Measurements from ENCODE around the gene PTCH1.

PTCH1 gene

DNA sequence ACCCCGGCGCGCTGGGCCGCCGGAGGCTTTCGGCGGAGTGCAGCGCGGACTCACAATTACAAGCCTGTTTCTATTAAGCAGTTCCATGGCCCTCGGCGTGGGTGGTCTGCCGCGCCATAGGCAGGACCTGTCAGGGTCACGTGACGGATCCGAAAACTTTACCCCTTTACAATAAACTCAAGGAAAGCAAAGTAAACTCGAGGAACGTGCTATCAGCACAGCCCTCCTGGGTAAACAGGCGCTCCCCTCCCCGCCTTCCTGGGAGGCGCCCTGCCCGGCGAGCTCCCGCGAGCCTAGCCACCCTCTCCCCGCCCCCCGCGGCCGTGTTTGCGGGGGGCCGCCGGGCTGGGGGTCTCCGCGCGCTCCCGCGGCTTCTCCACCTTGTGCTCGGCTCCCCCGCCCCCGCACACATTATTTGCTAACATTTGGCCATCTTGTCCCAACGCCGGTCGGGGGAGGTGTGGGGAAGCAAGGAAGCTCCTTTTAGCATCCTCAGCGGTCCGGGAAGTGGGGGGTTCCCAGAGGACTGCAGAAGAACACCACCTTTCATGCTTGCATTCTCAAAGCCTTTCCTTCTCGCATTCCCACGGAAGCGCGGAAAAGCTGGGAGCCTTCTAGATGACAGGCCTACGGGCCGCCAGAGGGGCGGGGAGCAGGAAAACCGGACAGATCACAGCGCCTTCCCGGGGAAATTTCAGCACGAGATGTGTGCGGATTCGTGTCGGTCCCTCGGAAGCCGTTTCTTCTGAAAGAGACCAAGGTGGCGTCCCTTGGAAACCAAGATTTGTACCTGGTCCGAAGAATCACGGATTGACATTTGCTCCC, at the start of gene PTCH1:
Gene PTCH1, minus strand, starts transcription at position 238 of the 825 bp plus-strand sequence.
- DNase-seq = peak; percentile 50

DNA sequence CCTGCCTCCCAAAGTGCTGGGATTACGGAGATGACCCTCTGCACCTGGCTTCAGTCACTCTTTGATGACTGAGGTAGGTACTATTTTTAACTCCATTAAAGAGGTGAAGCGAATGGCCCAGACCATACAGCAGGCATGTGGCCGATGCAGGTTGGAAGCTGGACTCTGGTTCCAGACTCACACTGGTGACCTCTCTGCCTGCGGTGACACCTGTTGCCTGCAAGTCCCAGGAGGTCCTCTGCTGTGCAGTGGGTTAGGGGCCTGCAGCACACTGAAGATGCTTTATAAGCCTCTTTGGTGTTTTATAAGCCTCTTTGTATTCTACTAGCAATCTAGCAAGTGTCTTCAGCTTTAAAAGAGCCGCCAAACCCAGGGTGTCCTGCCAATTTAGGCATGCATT, 49.2 kb upstream of the PTCH1 start:
- DNase-seq = no peak

DNA sequence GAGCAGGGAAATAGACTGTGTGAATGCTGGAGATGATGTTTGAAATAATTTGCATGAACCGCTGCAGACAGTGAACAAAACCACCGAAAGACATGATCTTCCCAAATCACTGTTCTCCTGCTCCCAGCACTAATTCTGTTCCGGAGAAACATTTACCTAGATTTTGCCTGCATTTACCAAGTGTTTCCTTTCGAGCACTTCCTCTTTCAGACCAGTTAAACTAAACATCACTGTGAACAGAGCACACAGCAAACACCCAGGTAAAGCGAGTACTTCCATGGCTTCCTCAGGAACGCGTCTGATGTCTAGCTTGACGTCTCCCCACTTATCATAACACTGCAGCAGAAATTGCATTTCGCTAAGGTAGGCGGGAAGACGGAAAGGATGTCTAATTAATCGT, 45.1 kb upstream of the PTCH1 start:
- DNase-seq = no peak

DNA sequence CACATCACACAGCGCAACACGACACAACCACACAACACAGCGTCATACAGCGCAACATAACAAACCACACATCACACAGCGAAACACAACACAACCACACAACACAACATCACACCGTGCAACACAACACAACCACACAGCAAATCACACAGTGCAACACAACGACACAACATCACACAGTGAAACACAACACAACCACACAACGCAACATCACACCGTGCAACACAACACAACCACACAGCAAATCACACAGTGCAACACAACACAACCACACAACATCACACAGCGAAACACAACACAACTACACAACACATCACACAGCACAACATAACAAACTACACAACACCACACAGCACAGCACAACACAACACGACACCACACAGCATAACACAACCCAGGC, 40.4 kb upstream of the PTCH1 start:
- DNase-seq = no peak

DNA sequence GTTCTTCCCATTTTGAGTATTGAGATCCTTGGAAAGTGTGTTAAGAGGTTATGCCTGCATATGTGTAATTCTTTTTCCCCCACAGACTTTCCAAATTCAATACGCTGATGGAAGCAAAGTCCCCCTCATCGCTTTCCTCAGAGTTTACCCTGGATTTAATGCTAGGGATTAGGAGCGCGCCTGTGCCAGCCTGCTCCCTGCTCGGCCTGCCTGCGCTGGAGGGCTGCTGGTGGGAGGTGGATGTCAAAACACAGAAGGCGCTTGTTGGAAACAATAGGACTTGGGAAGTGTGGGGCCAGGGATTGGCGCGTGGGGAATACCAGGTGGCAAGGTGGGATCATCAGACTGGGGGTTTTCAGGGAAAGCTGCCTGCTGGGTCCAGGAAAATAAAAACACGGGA, 39.8 kb upstream of the PTCH1 start:
- DNase-seq = no peak

DNA sequence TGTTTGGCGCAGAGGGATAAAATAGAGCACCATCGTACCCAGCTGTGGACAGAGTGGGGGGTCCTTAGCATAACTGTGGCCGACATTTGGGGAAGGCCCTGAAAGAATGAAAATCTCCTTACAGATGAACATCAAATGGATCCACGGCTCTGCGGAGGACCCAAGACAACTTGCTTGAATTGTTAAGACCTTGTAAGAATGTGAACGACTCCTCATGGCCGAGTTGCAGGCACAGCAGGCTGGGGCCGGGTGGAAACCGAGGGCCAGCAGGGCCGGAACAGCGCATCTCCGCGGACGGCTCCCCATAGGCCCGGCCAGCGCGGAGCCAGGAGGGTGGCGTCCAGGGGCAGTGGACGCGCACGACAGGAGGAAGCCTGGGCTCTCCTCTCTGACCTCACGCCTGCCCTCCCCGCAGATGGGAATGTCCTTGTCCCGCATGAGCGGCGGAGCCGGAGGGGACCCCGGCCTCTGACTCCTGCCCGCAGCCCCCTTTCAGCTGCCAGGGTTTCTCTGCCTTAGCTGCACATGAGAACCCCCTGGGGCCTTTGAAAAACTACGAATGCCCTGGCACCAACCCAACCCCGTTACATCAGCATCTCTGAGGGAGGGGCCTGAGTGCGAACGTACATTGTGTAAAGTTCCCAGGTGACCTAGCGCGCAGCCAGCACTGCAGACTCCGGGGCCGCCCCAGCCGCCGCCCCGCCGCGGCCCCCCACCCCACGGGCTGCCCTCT, 36.2 kb upstream of the PTCH1 start:
- peak; percentile 32 for DNase-seq

DNA sequence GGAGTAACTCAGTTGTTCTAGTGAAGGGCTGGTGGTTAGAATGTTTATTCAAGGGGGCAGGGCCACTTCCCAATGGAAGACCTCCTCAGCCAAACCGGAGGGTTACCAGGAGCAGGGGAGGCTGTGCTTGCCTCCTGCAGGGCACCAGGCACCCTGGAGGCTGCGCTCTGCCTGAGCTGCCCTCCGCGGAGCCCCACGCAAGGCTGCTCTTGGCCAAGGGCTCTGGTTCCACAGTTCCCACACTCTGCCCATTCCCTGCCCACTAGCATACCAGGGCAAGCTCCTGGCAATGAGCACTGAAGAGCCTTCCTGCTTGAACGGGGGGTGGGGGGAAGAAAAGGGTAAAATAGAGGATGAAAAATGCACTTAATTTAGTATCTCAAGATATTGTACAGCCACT, 35.5 kb upstream of the PTCH1 start:
- no peak for DNase-seq

DNA sequence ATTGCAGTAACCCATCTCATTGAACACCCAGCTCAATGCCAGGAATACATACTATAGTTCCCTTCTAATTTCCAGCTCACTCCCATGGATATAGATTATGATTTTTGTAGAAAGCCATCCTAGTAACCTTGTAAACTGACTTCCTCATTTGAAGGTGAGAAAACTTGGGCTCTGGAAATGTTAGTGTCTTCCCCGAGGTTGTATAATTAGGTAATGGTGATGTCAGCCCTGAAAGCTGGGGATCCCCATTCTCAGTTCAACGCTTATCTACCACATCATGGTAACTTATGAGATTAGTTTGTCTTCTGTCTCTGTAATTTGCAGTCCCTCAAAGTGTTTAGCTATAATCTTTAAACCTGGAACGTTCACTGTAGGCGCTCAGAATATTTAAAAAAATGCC, 34.6 kb upstream of the PTCH1 start:
- DNase-seq = no peak

DNA sequence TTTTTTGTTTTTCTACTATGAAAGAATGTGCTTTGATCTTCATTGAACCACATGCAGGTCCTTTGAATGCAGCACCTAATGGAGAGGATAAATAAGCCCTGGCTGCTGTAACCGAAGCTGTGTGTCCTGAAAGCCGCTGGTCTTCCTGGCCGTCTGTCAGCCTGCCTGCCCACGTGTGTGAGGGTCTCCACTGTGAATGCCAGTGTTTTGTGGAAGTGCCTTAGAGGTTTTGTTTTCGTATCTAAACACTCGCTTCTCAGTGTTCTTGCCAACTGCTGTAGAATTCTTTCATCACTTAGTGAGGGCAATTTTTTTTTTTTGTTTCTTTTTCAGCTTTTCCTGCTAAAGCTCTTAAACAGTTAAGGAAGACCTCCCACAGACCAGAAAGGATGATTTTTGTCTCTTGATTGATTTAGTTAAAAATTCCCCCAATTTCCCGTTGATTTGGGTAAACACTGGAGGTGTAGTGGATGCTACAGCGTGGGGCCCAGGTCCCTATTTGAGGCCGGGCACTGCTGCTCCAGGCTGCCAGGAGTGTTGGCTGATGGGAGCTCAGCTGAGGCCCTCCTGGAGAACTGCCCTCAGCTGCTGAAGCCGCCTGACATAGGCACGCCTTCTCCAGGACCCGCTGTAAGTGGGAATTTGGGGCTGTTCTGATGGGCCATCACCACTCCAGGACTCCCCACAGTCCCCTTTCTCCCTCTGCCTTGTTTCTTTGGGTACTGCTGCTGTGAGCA, 29.2 kb upstream of the PTCH1 start:
- DNase-seq = no peak

DNA sequence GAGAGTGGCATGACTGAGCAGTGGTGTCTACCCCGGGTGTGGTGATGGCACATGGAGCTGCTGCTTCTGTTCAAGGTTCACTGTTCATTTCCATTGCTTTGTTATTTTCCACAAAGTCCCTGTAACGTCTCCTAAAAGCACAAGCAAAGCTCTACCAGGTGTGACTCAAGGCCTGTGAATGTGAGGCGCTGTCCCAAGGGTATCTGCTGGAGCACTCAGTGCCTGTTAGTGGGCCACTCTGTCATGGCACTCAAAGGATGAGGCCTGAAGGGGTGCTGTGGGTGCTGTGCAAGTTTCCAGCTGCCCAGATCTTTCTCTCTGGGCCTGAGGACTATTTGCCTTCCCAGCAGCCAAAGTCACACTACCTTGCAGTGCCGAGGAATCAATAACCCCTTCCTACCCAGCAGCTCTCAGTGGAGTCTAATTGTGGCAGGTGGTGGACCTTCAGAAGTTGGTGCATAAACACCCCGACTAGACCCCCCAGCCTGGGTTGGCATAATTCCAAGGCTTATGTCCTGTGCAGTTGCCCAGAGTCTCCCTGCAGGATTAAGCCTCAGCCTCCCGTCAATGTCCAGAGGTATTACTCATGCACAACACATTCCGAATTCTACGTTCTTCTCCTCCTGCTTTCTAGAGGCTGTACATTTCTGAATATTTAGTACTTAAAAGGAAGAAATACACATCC, 17.4 kb upstream of the PTCH1 start:
- no peak for DNase-seq

DNA sequence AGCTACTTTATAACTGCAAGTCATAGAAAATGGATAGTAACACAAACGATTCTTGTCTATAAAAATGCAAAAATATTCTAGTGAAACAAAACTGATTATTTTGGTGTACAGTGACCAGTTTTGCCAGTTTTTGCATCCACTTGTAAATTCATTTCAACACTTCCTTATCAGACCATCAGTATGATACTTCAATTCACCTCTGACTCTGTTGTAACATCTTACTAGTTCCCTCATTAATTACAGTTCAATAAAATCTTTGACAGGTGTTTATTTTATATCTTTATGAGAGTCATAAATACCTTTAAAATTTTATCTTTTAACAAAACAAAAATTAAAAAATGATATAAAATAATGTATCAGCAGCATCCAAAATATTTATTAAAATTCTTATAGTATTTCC, 13.1 kb upstream of the PTCH1 start:
- no peak for DNase-seq

DNA sequence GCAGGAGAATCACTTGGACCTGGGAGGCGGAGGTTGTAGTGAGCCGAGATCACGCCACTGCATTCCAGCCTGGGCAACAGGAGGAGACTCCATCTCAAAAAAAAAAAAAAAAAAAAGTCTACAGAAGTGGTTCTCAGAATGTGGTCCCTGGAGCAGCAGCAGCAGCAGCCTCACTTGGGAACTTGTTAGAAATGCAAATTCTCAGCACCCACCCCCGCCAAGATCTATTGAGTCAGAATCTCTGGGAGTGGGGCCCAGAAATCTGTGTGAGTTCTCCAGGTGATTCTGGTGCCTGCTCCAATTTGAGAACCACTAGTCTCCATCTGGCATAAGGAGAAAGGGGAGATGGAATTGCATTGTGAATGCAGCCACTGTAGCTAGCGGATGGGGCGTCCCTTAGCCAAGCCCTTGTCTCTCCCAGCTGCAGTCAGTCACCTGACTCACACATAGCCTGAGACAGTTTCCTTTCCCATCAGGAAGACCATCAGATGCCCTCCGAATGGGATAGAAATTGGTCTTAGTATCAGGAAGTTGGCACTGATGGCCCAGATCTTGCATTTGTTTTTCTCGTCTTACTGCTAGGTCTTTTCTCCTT, 12.2 kb upstream of the PTCH1 start:
- DNase-seq = no peak

DNA sequence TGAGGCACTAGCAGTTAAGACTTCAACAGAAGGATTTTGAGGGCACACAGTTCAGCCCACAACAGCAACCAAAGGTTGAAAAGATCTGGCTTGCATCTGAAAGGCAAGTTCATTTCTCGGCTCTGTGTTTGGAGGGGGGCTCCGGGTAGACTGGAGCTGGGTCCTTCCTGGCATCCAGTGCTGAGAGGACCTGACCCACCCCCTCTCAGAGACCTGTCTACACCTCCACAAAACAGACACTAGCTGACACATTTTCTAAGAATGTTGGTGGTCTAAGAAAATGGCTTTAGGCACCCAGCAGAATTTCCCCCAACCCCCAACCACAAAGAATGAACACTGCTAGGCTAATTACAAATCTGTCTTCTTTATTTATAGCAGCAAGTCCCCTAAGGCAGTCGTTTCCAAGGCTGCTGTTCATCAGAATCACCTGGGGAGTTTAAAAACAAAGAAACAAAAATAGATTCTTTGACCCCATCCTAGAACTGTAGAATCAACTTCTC, 6.2 kb upstream of the PTCH1 start:
- no peak for DNase-seq

DNA sequence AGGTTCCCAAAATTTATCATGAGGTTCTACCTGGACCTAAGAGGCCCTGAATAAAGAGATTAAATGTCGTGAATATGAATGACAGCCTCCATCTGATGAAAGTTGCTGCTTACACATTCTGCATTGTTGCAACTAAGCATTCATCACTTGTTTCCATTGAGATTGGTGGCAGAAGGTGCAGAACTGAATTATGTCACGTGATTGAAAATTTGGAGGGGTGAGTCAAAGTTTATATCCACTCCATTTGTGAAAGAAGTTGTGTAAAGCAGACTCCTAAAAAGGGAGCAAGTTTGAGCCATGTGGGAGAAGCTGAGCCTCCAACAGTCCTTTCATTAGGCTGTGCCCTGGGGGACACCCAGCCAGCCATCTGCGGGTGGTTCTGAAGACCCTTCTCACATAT, 4.9 kb upstream of the PTCH1 start:
- no peak for DNase-seq

DNA sequence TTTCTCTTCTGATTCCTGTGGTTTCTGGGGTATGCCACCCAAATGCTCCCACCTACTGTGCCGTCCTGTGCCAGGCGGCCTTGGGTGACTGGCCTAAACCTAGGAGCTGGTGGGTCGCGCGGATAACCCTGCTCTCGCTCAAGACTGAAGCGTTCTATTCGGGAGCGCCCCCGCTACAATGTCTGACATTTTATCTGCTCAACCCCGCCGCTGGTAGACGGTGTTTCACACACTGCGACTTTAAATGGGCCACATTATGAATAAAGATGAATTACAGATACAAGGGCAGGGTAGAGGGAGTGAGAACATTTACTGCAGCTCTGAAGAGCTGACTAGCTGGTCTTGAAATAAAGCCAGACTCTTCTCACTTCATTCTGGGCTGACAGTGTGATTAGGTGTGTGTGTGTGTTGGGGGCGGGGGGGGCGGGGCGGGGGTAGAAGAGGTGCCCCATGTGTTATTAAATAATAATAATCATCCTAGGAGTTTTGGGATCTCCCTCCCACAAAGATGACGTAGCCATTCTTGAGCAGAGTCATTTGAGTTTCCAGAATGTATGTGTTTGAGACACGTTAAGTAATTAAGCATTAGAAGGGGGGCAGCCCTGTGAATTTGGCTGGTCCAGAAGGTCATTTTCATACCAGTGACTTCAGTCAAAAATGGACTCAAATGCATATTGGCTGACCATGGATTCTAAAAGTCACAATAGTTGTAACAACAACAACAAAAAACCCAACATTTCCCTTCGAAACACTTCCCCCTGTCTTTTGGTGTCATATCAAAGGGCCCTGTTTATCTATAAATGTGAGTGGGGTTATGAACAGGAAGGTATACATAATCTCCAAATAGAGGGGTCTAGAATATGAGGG, 1.0 kb upstream of the PTCH1 start:
- no peak for DNase-seq

DNA sequence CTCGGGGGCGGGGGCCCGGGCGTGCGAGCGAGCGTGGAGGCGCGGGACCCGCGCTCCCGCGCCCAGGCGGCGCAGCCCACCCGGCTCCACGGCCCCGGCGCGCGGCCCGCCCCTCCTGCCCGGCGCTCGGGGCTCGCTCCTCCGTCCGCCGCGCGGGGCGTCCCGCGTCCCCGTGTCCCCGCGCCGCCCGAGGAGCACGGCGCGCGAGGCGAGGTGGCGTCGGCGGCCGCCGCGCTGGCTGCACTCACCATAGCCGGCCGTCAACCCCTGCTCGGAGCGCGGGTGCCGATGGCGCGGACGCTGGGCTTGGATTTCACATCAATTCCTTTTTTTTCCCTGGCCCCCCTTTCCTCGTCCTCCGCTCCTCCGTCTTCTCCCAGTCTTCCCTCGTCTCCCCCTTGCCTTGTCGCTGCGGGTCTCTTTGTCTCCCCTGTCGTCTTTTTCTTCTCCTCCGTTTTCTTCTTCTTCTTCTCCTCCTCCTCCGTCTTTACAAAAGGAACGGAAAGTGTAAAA, 494 bp downstream of the PTCH1 start:
- DNase-seq = peak; percentile 8

DNA sequence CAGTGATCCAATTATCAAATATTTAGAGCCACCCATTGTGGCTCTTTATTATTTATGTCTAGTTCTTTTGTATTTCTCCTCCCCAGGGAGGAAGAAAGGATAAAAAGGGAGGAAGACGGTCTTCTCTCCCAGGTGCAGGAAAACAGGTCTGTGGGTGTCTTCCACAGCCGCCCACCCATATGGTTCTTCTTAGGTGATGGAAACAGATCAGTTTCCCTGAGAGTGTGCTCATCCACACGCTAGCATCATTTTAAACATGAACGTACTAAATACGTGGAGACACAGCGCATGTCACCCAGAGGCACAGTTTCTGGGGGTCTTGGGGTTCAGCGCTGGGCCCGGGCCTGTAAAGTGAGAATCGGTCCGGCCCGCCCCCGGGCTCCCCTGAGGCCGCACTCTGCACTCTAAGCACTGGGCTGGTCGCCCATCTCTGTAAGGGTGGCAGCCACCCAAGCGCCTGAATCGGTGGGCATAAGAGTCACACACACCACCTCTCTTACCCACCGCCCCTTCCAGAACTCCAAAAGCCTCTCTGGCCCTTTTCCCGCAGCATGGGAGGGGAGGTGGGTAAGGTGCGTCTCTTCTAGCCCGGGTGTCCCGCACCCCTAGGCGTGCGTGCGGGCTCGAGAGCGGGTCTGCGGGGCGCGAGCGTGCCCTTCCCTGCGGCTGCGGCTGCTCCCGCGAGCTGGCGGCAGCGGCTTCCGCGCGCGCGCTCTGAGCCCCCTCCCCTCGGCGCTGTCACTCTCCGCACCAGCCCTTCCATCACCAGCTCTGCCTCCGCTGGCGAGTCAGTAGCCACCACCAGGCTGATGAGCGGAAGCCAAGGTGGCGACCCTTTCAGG, 1.3 kb downstream of the PTCH1 start:
- DNase-seq = peak; percentile 34

DNA sequence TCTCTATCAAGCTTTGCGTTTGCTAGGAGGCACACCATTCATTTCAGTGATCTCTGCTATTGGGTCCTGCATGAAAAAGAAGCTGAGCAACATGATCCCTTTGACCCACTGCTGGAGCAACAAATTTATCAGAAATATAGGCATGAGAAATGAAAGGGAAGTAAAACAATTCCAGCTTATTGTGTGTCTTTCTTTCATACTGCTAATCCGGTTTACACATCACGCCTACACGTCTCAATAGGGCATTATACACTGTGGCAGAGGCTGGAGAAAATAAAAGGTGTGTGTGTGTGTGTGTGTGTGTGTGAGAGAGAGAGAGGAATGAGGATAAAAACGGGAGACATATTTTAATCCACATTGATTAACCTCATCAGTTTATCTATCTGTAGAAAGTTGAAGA, 2.4 kb downstream of the PTCH1 start:
- DNase-seq = no peak

DNA sequence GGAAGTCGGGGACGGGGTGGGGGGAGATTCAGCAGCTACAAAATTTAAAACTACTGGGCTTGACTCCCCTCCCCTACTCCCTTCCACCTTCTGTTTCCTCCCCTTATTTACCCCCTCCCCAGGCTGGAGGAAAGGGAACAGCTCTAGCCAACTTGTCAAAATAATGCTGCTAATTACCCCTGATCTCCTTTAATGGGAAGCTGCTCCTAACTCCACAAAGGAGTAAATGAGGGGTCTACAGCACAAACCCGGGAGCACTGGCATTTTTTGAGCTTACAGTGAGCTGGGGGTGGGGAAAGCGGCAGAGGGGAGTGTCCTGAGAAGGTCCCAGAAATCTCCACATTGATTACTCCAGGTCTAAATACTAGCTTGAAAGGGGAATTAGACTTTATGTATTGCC, 3.1 kb downstream of the PTCH1 start:
- DNase-seq = no peak

DNA sequence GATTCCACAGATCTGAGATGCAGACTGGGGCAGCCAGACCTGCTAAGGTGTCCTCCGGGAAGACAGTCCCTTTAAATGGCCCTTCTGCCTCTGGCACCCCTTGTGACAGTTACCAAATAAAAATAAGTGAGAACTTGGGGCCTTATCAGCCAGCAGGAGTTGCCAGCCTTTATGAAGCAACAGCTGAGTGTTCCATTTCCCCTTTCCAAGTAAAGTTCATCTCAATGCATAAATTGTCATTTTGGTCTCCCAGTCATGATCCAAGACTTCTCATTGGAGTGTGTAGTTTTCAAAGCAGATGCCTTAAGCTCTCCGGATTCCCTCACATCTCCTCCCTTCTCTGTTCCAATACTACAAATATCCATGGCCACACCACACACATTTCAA, 4.1 kb downstream of the PTCH1 start:
- DNase-seq = no peak
